ENCODE data around the gene NRG3. TPM values are rescaled to one million over a fixed set of nuclear protein-coding genes. Genes with fewer than 3 reads are reported as not detected.

Gene NRG3
- total RNA-seq, 2 experiments from 2014 or later: not detected

DNA sequence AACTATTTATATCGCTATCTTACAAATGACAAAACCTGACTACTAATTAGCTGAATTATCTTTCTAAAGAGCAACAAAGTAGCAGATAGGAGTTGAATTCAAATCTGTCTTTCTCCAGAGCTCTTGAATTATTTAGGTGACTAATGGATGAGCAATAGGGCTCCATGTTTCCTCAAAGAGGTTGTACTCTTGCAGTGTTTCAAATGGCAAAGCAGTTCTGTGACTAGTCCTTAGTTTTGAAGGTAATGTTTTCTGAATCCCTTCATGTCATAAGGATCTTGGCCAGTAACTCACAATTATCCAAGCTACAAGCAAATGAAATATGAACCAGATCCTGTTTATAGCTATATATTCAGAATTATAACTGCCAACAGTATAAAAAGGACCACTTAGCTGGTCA lies 999.7 kb downstream of the NRG3 start:
- H3K27ac ChIP-seq (ENCODE audit: low read depth in 1 of 2, low read length in 2 of 2): no peak overlapping the region
- no peak overlapping the region for H3K4me3 Mint-ChIP-seq
- intact Hi-C loops (cut with DNase I, micrococcal nuclease): no loop called here
- H3K27ac Mint-ChIP-seq: no peak overlapping the region
- TF ChIP-seq, protein P1, sequence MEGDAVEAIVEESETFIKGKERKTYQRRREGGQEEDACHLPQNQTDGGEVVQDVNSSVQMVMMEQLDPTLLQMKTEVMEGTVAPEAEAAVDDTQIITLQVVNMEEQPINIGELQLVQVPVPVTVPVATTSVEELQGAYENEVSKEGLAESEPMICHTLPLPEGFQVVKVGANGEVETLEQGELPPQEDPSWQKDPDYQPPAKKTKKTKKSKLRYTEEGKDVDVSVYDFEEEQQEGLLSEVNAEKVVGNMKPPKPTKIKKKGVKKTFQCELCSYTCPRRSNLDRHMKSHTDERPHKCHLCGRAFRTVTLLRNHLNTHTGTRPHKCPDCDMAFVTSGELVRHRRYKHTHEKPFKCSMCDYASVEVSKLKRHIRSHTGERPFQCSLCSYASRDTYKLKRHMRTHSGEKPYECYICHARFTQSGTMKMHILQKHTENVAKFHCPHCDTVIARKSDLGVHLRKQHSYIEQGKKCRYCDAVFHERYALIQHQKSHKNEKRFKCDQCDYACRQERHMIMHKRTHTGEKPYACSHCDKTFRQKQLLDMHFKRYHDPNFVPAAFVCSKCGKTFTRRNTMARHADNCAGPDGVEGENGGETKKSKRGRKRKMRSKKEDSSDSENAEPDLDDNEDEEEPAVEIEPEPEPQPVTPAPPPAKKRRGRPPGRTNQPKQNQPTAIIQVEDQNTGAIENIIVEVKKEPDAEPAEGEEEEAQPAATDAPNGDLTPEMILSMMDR (IDR thresholded peaks at IDR 0.05): no peak
- ChIA-PET POLR2A (no interaction called here), CTCF (no interaction called here)
- no peak overlapping the region for H3K4me3 ChIP-seq (ENCODE audit: low read length)
- ATAC-seq (ENCODE audit: poor library complexity) (no peak), DNase-seq (no peak)
- H3K9me3 ChIP-seq (ENCODE audit: control insufficient read depth in 1 of 2, insufficient read depth in 1 of 2, low read length in 2 of 2): peaks cover 0 to 7% of the 10 kb centered on the region in 2 experiments
- H3K9me3 Mint-ChIP-seq: no peaks in the 10 kb centered on the region
- H3K4me1 Mint-ChIP-seq (ENCODE audit: low read depth): no peaks in the 10 kb centered on the region
- H3K27me3 Mint-ChIP-seq: no peaks in the 10 kb centered on the region
- no peaks in the 10 kb centered on the region for H3K27me3 ChIP-seq (ENCODE audit: control insufficient read depth in 1 of 2, insufficient read depth in 2 of 2, low read length in 2 of 2)
- no peaks in the 10 kb centered on the region for H3K36me3 Mint-ChIP-seq (ENCODE audit: low read depth)
- H3K4me1 ChIP-seq (ENCODE audit: insufficient read depth, low read length): no peaks in the 10 kb centered on the region
- no peaks in the 10 kb centered on the region for H3K36me3 ChIP-seq (ENCODE audit: insufficient read depth, low read length)

DNA sequence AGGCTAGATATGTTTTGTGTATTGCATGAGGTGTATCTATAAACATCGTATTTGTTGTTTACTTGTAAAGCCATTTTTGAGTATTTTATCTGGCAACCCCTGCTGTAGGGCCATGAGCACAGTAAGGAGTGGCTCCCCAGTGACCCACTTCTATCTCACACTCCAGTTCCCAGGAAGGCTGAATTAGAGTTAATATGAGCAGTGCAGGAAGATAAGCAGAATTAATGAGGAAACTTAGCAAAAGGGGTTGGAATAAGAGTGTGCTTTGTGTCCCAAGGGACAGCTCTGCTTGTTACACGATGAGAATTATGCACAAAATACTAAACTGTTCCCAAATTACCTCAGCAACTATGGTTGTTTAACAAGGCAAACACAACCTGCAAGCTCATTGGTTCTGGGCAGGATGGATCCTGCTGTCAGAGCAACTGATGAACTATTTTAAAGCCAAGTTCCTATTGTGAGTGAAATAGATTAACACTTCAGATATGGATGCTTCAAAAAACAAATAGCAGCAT lies 1005.8 kb downstream of the NRG3 start:
- Histone ChIP-seq H3K4me3 (ENCODE audit: low read length) (no peak overlapping the region), H3K4me1 (ENCODE audit: insufficient read depth, low read length) (no peaks in the 10 kb centered on the region), H3K27me3 (ENCODE audit: control insufficient read depth in 1 of 2, insufficient read depth in 2 of 2, low read length in 2 of 2) (no peaks in the 10 kb centered on the region), H3K9me3 (ENCODE audit: control insufficient read depth in 1 of 2, insufficient read depth in 1 of 2, low read length in 2 of 2) (peaks cover 3 to 11% of the 10 kb centered on the region in 2 experiments), H3K27ac (ENCODE audit: low read depth in 1 of 2, low read length in 2 of 2) (no peak overlapping the region), H3K36me3 (ENCODE audit: insufficient read depth, low read length) (no peaks in the 10 kb centered on the region)
- H3K4me1 Mint-ChIP-seq (ENCODE audit: low read depth): no peaks in the 10 kb centered on the region
- intact Hi-C loops (cut with DNase I, micrococcal nuclease): no loop called here
- POLR2A ChIA-PET: no interaction called here
- DNase-seq (no peak), ATAC-seq (ENCODE audit: poor library complexity) (no peak)
- H3K9me3 Mint-ChIP-seq: peaks cover 2% of the 10 kb centered on the region
- no peak overlapping the region for H3K27ac Mint-ChIP-seq
- H3K36me3 Mint-ChIP-seq (ENCODE audit: low read depth): no peaks in the 10 kb centered on the region
- CTCF ChIA-PET: interaction anchor here (0.6 to 1.0 kb wide), 2 partner anchors 12 to 338 kb away, joined by 3 read pairs; no protein-coding TSS in a partner anchor
- no peak overlapping the region for H3K4me3 Mint-ChIP-seq
- no peaks in the 10 kb centered on the region for H3K27me3 Mint-ChIP-seq
- TF ChIP-seq, protein P1 (IDR thresholded peaks at IDR 0.05): no peak

DNA sequence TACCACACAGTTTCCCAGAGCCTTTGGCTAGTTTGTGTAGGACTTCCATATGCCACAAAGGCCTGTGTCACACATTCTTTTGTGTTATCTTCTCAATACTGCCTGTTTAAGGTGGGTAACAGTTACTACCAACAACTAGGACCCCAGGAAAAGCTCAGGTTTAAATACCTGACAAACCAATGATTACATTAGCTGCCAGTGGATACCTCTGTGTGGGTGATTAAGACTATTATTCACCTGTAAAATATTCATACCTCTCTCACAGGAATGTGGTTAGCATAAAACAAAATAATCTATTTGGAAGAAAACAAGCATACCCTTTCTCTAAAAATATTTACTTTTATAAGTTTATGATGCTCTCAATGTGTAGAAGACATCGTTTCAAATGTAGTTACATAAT lies 1007.7 kb downstream of the NRG3 start:
- ChIA-PET CTCF (no interaction called here), POLR2A (no interaction called here)
- no peaks in the 10 kb centered on the region for H3K4me1 ChIP-seq (ENCODE audit: insufficient read depth, low read length)
- H3K36me3 ChIP-seq (ENCODE audit: insufficient read depth, low read length): no peaks in the 10 kb centered on the region
- ATAC-seq (ENCODE audit: poor library complexity) (no peak), DNase-seq (no peak)
- Mint-ChIP-seq H3K9me3 (peaks cover 2% of the 10 kb centered on the region), H3K27me3 (no peaks in the 10 kb centered on the region), H3K36me3 (ENCODE audit: low read depth) (no peaks in the 10 kb centered on the region), H3K27ac (no peak overlapping the region), H3K4me1 (ENCODE audit: low read depth) (no peaks in the 10 kb centered on the region), H3K4me3 (no peak overlapping the region)
- no peak overlapping the region for H3K4me3 ChIP-seq (ENCODE audit: low read length)
- TF ChIP-seq, protein P1 (IDR thresholded peaks at IDR 0.05): no peak
- H3K27ac ChIP-seq (ENCODE audit: low read depth in 1 of 2, low read length in 2 of 2): no peak overlapping the region
- H3K27me3 ChIP-seq (ENCODE audit: control insufficient read depth in 1 of 2, insufficient read depth in 2 of 2, low read length in 2 of 2): no peaks in the 10 kb centered on the region
- intact Hi-C loops (cut with DNase I, micrococcal nuclease): no loop called here
- H3K9me3 ChIP-seq (ENCODE audit: control insufficient read depth in 1 of 2, insufficient read depth in 1 of 2, low read length in 2 of 2): peaks cover 3 to 10% of the 10 kb centered on the region in 2 experiments
